ENCODE measurements around the gene HOXD1.

The HOXD1 gene

GRCh38 chr2:176187899-176188773 is at the start of gene HOXD1:
TSS of gene HOXD1 (plus strand) at chr2:176188668. CDS start at chr2:176188802, 134 bp downstream.
- Mint-ChIP-seq H3K4me1 (peaks cover 14% of the 10 kb centered on the region), H3K9me3 (no peaks in the 10 kb centered on the region), H3K4me3 (peak within 1 kb of the TSS; percentile 89), H3K27ac (no peak within 1 kb of the TSS), H3K27me3 (peaks cover 16% of the 10 kb centered on the region), H3K36me3 (no peaks in the 10 kb centered on the region)
- DNase-seq (ENCODE audit: low spot score in 2 of 2): no peak
- ATAC-seq (ENCODE audit: low read depth): no peak

- peaks cover 12% of the 10 kb centered on the region for H3K4me1 Mint-ChIP-seq
- H3K4me3 Mint-ChIP-seq: no peak overlapping the region
- no peak overlapping the region for H3K27ac Mint-ChIP-seq
- peaks cover 2% of the 10 kb centered on the region for H3K9me3 Mint-ChIP-seq
- H3K27me3 Mint-ChIP-seq: peaks cover 38% of the 10 kb centered on the region
- peaks cover 3% of the 10 kb centered on the region for H3K36me3 Mint-ChIP-seq
- no peak for ATAC-seq (ENCODE audit: low read depth)
- DNase-seq (ENCODE audit: low spot score in 2 of 2): no peak
Measured at GRCh38 chr2:176138923-176139660, 49.4 kb upstream of the HOXD1 start.

- Mint-ChIP-seq H3K4me1 (peaks cover 12% of the 10 kb centered on the region), H3K9me3 (peaks cover 2% of the 10 kb centered on the region), H3K27me3 (peaks cover 39% of the 10 kb centered on the region), H3K4me3 (no peak overlapping the region), H3K36me3 (peaks cover 3% of the 10 kb centered on the region), H3K27ac (no peak overlapping the region)
- no peak for DNase-seq (ENCODE audit: low spot score in 2 of 2)
- no peak for ATAC-seq (ENCODE audit: low read depth)
Measured at GRCh38 chr2:176139661-176140512, 48.6 kb upstream of the HOXD1 start.

GRCh38 chr2:176140513-176141317 is 47.8 kb upstream of the HOXD1 start:
- peak overlapping the region; percentile 2 for H3K4me3 Mint-ChIP-seq
- no peak overlapping the region for H3K27ac Mint-ChIP-seq
- peaks cover 3% of the 10 kb centered on the region for H3K36me3 Mint-ChIP-seq
- peaks cover 40% of the 10 kb centered on the region for H3K27me3 Mint-ChIP-seq
- H3K9me3 Mint-ChIP-seq: peaks cover 1% of the 10 kb centered on the region
- DNase-seq (ENCODE audit: low spot score in 2 of 2) (peak; percentile 52 to 78), ATAC-seq (ENCODE audit: low read depth) (peak; percentile 82)
- H3K4me1 Mint-ChIP-seq: peaks cover 10% of the 10 kb centered on the region

GRCh38 chr2:176142281-176142680 is 46.2 kb upstream of the HOXD1 start:
- Mint-ChIP-seq H3K27ac (no peak overlapping the region), H3K4me1 (peaks cover 5% of the 10 kb centered on the region), H3K27me3 (peaks cover 35% of the 10 kb centered on the region), H3K9me3 (no peaks in the 10 kb centered on the region), H3K4me3 (no peak overlapping the region), H3K36me3 (peaks cover 3% of the 10 kb centered on the region)
- DNase-seq (ENCODE audit: low spot score in 2 of 2): no peak
- no peak for ATAC-seq (ENCODE audit: low read depth)

GRCh38 chr2:176145085-176145969 is 43.1 kb upstream of the HOXD1 start:
- DNase-seq (ENCODE audit: low spot score in 2 of 2) (peak in 1 of 2 donors; percentile 6), ATAC-seq (ENCODE audit: low read depth) (no peak)
- Mint-ChIP-seq H3K27me3 (peaks cover 29% of the 10 kb centered on the region), H3K36me3 (no peaks in the 10 kb centered on the region), H3K4me1 (peaks cover 5% of the 10 kb centered on the region), H3K9me3 (no peaks in the 10 kb centered on the region), H3K27ac (no peak overlapping the region), H3K4me3 (no peak overlapping the region)

GRCh38 chr2:176146101-176146500 is 42.4 kb upstream of the HOXD1 start:
- H3K36me3 Mint-ChIP-seq: no peaks in the 10 kb centered on the region
- DNase-seq (ENCODE audit: low spot score in 2 of 2) (no peak), ATAC-seq (ENCODE audit: low read depth) (no peak)
- H3K4me3 Mint-ChIP-seq: no peak overlapping the region
- H3K4me1 Mint-ChIP-seq: peaks cover 5% of the 10 kb centered on the region
- H3K27ac Mint-ChIP-seq: no peak overlapping the region
- peaks cover 32% of the 10 kb centered on the region for H3K27me3 Mint-ChIP-seq
- H3K9me3 Mint-ChIP-seq: no peaks in the 10 kb centered on the region

GRCh38 chr2:176146645-176147044 is 41.8 kb upstream of the HOXD1 start:
- Mint-ChIP-seq H3K27me3 (peaks cover 28% of the 10 kb centered on the region), H3K27ac (no peak overlapping the region), H3K9me3 (no peaks in the 10 kb centered on the region), H3K4me3 (no peak overlapping the region), H3K4me1 (no peaks in the 10 kb centered on the region), H3K36me3 (no peaks in the 10 kb centered on the region)
- ATAC-seq (ENCODE audit: low read depth): no peak
- no peak for DNase-seq (ENCODE audit: low spot score in 2 of 2)

- DNase-seq (ENCODE audit: low spot score in 2 of 2) (no peak), ATAC-seq (ENCODE audit: low read depth) (no peak)
- Mint-ChIP-seq H3K9me3 (no peaks in the 10 kb centered on the region), H3K4me1 (no peaks in the 10 kb centered on the region), H3K36me3 (no peaks in the 10 kb centered on the region), H3K27ac (no peak overlapping the region), H3K27me3 (peaks cover 26% of the 10 kb centered on the region), H3K4me3 (no peak overlapping the region)
Measured at GRCh38 chr2:176147210-176147799, 41.2 kb upstream of the HOXD1 start.

GRCh38 chr2:176147800-176148496 is 40.5 kb upstream of the HOXD1 start:
- Mint-ChIP-seq H3K4me3 (no peak overlapping the region), H3K27ac (no peak overlapping the region), H3K36me3 (no peaks in the 10 kb centered on the region), H3K4me1 (no peaks in the 10 kb centered on the region), H3K9me3 (no peaks in the 10 kb centered on the region), H3K27me3 (peaks cover 25% of the 10 kb centered on the region)
- no peak for ATAC-seq (ENCODE audit: low read depth)
- DNase-seq (ENCODE audit: low spot score in 2 of 2): no peak

GRCh38 chr2:176148751-176149421 is 39.6 kb upstream of the HOXD1 start:
- Mint-ChIP-seq H3K4me1 (no peaks in the 10 kb centered on the region), H3K27ac (no peak overlapping the region), H3K9me3 (no peaks in the 10 kb centered on the region), H3K36me3 (no peaks in the 10 kb centered on the region), H3K4me3 (no peak overlapping the region), H3K27me3 (peaks cover 23% of the 10 kb centered on the region)
- peak in 1 of 2 donors; percentile 7 for DNase-seq (ENCODE audit: low spot score in 2 of 2)
- ATAC-seq (ENCODE audit: low read depth): no peak
